OCI-LY3 (cell line): ENCODE measurements around the gene NOVA2.

Experiments
- CTCF ChIP-seq: fragments of 200-600, 300-600 bp; sonication (generic); IDR thresholded peaks from 2 replicates; pipeline ENCODE4 v1.5.1; 2014; ENCODE audit warnings: antibody characterized with exemption, low read length, low read depth
- EZH2phosphoT487 ChIP-seq: fragments of 200-600 bp; shearing (Covaris generic); IDR thresholded peaks from 2 replicates; pipeline ENCODE4 v1.6.1; 2018; ENCODE audit warnings: antibody characterized with exemption, mixed run types, low read depth

- TF ChIP-seq CTCF (no peak), EZH2phosphoT487 (no peak)
Measured at GRCh38 chr19:45929247-45929646, 44.4 kb downstream of the NOVA2 start.
